ENCODE results near the gene KLHDC7B.

The KLHDC7B gene

GRCh38 chr22:50573491-50574382, 28.0 kb downstream of the KLHDC7B start:
- no peak for DNase-seq (ENCODE audit: low spot score)

GRCh38 chr22:50574383-50574755, 28.7 kb downstream of the KLHDC7B start:
- DNase-seq (ENCODE audit: low spot score), result no peak

DNA sequence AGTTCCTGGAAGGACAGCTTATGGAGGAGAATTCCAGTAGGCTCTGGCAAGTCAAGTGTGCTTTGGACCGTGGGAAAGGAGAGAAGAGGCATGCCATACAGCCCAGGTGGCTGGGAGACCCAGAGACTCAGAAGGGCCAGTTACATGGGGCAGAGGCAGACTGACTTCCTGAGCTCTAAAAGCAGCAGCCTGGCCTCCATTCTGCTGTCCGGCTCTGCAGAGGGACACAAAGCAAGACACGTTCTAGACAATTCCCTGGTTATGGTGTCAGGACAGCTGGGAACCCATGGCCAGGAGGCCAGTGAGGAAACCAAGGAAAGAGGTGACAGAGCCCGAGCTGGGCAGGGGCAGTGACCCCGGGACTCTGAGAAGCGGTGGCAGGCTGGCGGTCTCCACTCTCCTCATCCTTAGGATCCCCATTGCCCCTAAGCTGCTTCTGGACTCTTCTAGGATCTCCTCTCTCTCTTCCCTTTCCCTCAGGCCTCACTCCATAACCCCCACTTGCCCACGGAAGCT, 29.8 kb downstream of the KLHDC7B start:
- no peak for DNase-seq (ENCODE audit: low spot score)

DNA sequence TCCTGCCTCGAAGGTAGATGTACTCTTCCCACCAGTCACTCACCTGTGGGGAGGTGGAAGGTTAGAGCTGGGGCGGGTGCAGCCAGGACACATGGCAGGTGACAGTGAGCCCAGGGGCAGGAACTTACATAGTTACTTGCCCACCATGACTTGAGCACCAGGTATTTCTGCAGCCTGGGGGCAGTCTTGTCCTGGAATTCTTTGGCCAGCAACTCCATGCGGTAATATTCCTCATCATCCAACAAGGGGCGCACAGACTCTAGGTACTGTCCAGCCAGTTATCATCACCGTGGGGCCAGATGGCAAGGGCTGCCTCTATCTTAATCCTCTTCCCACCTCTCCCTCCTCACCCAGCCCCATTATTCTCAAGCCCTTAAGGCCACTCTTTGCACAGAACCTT, 30.4 kb downstream of the KLHDC7B start:
- no peak for DNase-seq (ENCODE audit: low spot score)

GRCh38 chr22:50576806-50577696, 31.4 kb downstream of the KLHDC7B start:
- no peak for DNase-seq (ENCODE audit: low spot score)

GRCh38 chr22:50577697-50577986, 31.9 kb downstream of the KLHDC7B start:
- no peak for DNase-seq (ENCODE audit: low spot score)

DNA sequence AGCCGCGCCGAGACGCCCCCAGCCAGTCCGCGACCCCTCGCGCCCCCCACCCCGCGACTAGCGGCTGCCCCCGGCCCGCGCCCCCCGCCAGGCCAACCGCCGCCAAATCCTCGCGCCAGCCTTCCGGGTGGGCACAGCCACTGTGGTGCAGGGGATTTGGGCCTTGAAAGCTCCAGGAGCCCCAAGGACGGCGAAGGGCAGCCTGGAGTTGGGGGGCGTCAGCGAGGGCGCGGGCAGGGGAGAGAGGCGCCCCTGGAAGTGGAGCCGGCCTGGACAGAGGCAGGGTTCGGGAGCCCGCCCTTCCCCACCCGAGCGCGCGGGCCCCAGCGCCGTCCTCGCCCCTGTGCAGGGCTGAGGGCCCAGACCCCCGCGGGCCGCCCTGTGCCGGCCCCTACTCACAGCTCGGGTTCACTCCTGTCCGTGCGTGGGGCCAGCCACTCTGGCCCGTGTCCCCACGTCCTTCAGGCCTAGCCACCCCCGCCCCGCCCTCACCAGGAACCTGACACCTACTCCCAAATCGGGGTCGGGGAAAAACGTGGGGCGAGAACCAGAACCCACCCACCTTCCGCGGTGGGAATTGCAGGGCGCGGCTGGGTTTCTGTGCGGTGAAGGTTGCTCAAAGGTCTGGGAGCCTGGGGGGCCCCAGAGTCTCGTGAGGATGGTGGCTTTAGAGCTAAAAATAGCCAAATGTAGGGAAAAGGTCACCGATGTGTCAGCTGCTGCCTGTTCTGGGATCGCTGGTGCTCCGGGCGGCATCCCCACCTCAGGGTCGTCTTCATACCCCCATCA, 32.5 kb downstream of the KLHDC7B start, which contains the start of gene CPT1B:
CPT1B (minus strand) TSS at position 441 of the 789 bp plus-strand sequence. CDS start 512 bp downstream, outside the sequence.
- no peak for DNase-seq (ENCODE audit: low spot score)

- DNase-seq (ENCODE audit: low spot score), result no peak
These were observed 33.1 kb downstream of the KLHDC7B start for GRCh38 chr22:50578776-50579310.

- DNase-seq (ENCODE audit: low spot score), result no peak
These were observed 34.1 kb downstream of the KLHDC7B start for GRCh38 chr22:50579752-50580151.

- DNase-seq (ENCODE audit: low spot score), result no peak
These were observed 35.6 kb downstream of the KLHDC7B start for GRCh38 chr22:50581031-50581949.

DNA sequence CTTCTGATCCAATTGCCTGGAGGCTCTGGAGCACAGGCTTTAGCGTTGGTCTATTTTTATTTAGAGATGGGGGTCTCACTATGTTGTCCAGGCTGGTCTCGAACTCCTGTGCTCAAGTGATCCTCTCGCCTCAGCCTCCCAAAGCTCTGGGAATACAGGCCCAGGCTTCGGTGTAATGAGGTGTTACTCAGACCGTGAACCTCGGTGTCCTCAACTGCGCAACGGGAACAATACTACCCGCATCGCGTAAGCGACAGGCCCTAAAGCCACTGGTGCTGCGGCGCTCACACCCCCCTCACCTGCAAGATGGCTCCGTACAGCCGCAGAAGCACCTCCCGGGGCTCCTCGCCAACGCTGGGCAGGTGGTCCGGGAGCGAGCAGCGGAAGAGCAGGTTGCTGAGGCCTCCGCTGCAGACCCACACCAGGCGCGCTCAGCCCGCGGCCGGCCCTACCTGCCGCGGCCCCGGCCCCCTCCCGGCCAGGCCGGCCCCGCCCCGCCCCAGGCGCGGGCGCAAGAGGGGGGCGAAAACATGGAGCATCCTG, 36.3 kb downstream of the KLHDC7B start:
- DNase-seq (ENCODE audit: low spot score), result peak; percentile 30

GRCh38 chr22:50582493-50583293, 37.0 kb downstream of the KLHDC7B start, which contains the start of gene CHKB:
Gene CHKB, minus strand, starts transcription at chr22:50582849. Its CDS starts 68 bp downstream, at chr22:50582781.
- peak; percentile 98 for DNase-seq (ENCODE audit: low spot score)

GRCh38 chr22:50583294-50583861, 37.7 kb downstream of the KLHDC7B start:
- no peak for DNase-seq (ENCODE audit: low spot score)

DNA sequence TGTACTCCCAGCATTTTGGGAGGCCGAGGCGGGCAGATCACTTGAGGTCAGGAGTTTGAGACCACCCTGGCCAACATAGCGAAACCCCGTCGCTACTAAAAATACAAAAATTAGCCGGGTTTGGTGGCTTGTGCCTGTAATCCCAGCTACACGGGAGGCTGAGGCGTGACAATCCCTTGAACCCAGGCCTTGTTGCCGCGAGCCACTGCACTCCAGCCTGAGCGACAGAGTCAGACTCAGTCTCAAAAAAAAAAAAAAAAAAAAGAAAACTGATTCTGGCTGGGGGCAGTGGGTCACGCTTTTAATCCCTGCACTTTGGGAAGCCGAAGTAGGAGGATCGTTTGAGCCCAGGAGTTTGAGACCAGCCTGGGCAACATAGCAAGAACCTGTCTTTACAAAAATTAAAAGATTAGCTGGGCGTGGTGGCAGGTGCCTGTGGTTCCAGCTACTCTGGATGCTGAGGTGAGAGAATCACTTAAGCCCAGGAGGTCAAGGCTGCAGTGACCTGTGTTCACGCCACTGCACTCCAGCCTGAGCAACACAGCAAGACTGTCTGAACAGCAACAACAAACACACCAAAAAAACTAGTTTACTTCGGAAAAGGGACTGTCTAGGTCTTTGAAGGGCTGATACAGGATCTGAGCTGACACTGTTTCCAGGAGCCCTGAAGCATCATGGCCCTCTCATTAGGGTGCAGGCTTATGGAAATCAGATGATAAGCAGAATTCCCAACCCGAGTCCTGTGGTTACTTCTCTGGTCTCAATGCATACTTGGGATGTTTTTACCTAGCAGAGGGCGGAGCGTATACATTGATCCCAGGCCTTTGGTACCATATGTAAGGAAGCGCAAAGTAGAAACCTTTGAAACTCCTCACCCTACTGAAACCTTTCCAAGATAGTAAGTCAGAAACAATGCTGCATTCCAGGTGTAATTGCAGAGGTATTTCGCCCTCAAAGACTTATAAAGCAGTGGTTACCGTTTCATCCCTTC, 38.7 kb downstream of the KLHDC7B start:
- DNase-seq (ENCODE audit: low spot score), result no peak

- no peak for DNase-seq (ENCODE audit: low spot score)
These were observed 39.5 kb downstream of the KLHDC7B start for GRCh38 chr22:50585238-50585637.

GRCh38 chr22:50585781-50586180, 40.1 kb downstream of the KLHDC7B start:
- DNase-seq (ENCODE audit: low spot score), result no peak

DNA sequence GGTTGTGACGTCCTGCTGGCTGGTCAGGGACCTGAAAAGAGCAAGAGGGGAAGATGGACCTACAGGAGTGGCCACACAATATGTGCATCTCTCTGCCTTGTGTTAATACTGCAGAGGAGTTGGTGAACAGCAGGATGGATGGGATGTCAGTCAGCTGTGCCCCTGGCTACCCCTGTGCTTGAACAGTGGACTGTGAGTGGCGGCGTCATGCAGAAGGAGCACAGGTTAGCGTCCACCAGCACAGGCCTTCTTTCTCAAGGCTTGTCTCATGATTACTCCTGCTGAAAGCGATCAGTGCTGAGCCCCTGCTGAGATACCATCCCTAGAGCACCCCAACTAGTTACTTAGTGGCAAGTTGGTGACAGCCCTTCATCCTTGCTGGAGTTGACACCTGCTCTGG, 40.7 kb downstream of the KLHDC7B start:
- DNase-seq (ENCODE audit: low spot score), result no peak

DNA sequence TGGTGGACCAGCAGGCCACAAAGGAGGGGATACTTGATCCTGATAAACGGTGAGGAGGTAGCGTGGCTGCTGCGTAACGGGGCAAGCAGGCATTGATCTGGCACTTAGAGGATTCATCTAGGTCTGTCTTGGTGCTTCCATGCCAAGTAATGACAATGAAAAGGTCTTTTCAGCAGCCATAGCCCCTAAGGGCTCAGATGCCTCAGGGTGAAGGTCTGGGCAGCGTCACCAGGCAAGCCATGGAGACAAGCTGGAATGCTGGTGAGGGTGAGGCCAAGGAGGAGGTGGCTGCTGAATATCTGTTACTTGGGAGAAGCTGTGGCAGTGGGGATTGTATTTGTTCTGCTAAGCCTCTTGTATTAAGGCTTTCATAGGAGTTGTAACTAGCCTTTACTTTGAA, 41.7 kb downstream of the KLHDC7B start:
- DNase-seq (ENCODE audit: low spot score), result no peak
